CD4-positive, CD25-positive, alpha-beta regulatory T cell (primary cell): Measurements from ENCODE around the gene H6PD. TPM values are rescaled to one million over a fixed set of nuclear protein-coding genes. Genes with fewer than 3 reads are reported as not detected.

ENCODE experiments used
- ATAC-seq, 2 donors: fragments of 150-1000 bp; cut with Tn5 transposase; one replicate each; pipeline ENCODE4 v1.10.0; 2021; ENCODE audit warnings: low read depth in 2 of 2, moderate number of reproducible peaks in 2 of 2, moderate library complexity in 1 of 2
- DNase-seq, 3 donors: peaks; one replicate each; pipeline versions ENCODE4 v3.0.0 to v3.0.0-alpha.2; 2012 to 2022; ENCODE audit warnings: mixed read lengths in 1 of 3
- H3K27ac ChIP-seq: one replicate; pipeline ENCODE4 v1.7.0; 2013; ENCODE audit warnings: mild to moderate bottlenecking, low read length; ENCODE audit not compliant: insufficient read depth, poor library complexity, severe bottlenecking
- H3K27me3 ChIP-seq: one replicate; pipeline ENCODE4 v1.7.0; 2013; ENCODE audit warnings: low read length; ENCODE audit not compliant: control insufficient read depth, insufficient read depth
- H3K36me3 ChIP-seq: one replicate; pipeline ENCODE4 v1.7.0; 2013; ENCODE audit warnings: mild to moderate bottlenecking, low read length, moderate library complexity; ENCODE audit not compliant: control insufficient read depth, insufficient read depth
- H3K4me1 ChIP-seq: 2 replicates; pipeline ENCODE4 v1.7.0; 2013; ENCODE audit warnings: mild to moderate bottlenecking, low read length; ENCODE audit not compliant: insufficient read depth, control insufficient read depth, poor library complexity, severe bottlenecking
- H3K4me3 ChIP-seq: one replicate; pipeline ENCODE4 v1.7.0; 2013; ENCODE audit warnings: low read depth, mild to moderate bottlenecking, low read length, moderate library complexity
- H3K9me3 ChIP-seq, 2 experiments: 1 replicate in 1 of 2; 2 replicates in 1 of 2; pipeline ENCODE4 v1.7.0; 2013; ENCODE audit warnings: low read length in 2 of 2, mild to moderate bottlenecking in 1 of 2, moderate library complexity in 1 of 2; ENCODE audit not compliant: control insufficient read depth in 2 of 2
- H3K27ac Mint-ChIP-seq, 3 donors: one replicate each; pipeline ENCODE4 v1.8.0; 2020 to 2022; ENCODE audit warnings: mild to moderate bottlenecking in 3 of 3, mixed read lengths in 3 of 3, moderate library complexity in 2 of 3
- H3K27me3 Mint-ChIP-seq: one replicate; pipeline ENCODE4 v1.8.0; 2022; ENCODE audit warnings: mild to moderate bottlenecking, mixed read lengths
- H3K36me3 Mint-ChIP-seq: one replicate; pipeline ENCODE4 v1.8.0; 2020; ENCODE audit warnings: mixed read lengths
- H3K4me1 Mint-ChIP-seq, 4 donors: one replicate each; pipeline ENCODE4 v1.8.0; 2020 to 2022; ENCODE audit warnings: mixed read lengths in 4 of 4, mild to moderate bottlenecking in 1 of 4
- H3K4me3 Mint-ChIP-seq, 4 donors: one replicate each; pipeline ENCODE4 v1.8.0; 2020 to 2022; ENCODE audit warnings: mild to moderate bottlenecking in 4 of 4, mixed read lengths in 4 of 4, moderate library complexity in 3 of 4
- H3K9me3 Mint-ChIP-seq, 7 donors: one replicate each; pipeline ENCODE4 v1.8.0; 2020 to 2022; ENCODE audit warnings: mixed read lengths in 7 of 7, mild to moderate bottlenecking in 3 of 7, moderate library complexity in 2 of 7
- polyA plus RNA-seq, 4 donors: library from polyadenylated mRNA; unstranded; fragments of 300-500 nt; fragmentation: Illumina TruSeq; gene quantifications; one replicate each; pipeline ENCODE4 v1.2.3, GENCODE V29; 2021
- total RNA-seq: library from RNA; stranded (reverse); gene quantifications from one replicate; pipeline ENCODE4 v1.2.3, GENCODE V29; 2022

H6PD gene
- 19.4 TPM for total RNA-seq
- polyA plus RNA-seq, result 1 to 10 TPM; 7.8 to 10.0 (median 8.8) TPM

- peak within 1 kb of the TSS; percentile 72 for H3K27ac ChIP-seq
- H3K4me3 ChIP-seq, result peak within 1 kb of the TSS; percentile 82
- ATAC-seq, result peak; percentile 80
- peak within 1 kb of the TSS; percentile 90 to 97 (median 96) for H3K4me3 Mint-ChIP-seq
- H3K27ac Mint-ChIP-seq, result peak within 1 kb of the TSS; percentile 93 to 98 (median 97)
- peak; percentile 72 to 84 (median 74) for DNase-seq
- H3K9me3 ChIP-seq, result no peaks in the 10 kb centered on the region
- H3K27me3 ChIP-seq, result no peaks in the 10 kb centered on the region
- peaks cover 6% of the 10 kb centered on the region for H3K36me3 Mint-ChIP-seq
- peaks cover 19 to 42% (median 23%) of the 10 kb centered on the region in 4 donors for H3K4me1 Mint-ChIP-seq
- peaks cover 25% of the 10 kb centered on the region for H3K4me1 ChIP-seq
- H3K9me3 Mint-ChIP-seq, result no peaks in the 10 kb centered on the region
- H3K27me3 Mint-ChIP-seq, result no peaks in the 10 kb centered on the region
- no peaks in the 10 kb centered on the region for H3K36me3 ChIP-seq
Observed at GRCh38 chr1:9234223-9235095, at the start of gene H6PD. Gene H6PD, plus strand, starts transcription at chr1:9234774. Its CDS starts 10,161 bp downstream, at chr1:9244935.

GRCh38 chr1:9186082-9186859 lies 48.3 kb upstream of the H6PD start:
- no peak overlapping the region for H3K4me3 ChIP-seq
- H3K9me3 Mint-ChIP-seq, result peaks cover 0 to 2% (median 0%) of the 10 kb centered on the region in 7 donors
- H3K4me3 Mint-ChIP-seq, result no peak overlapping the region
- no peaks in the 10 kb centered on the region for H3K36me3 Mint-ChIP-seq
- peaks cover 33% of the 10 kb centered on the region for H3K27me3 Mint-ChIP-seq
- peaks cover 0 to 13% (median 7%) of the 10 kb centered on the region in 4 donors for H3K4me1 Mint-ChIP-seq
- DNase-seq (no peak), ATAC-seq (no peak)
- H3K36me3 ChIP-seq, result no peaks in the 10 kb centered on the region
- H3K9me3 ChIP-seq, result no peaks in the 10 kb centered on the region
- H3K4me1 ChIP-seq, result peaks cover 18% of the 10 kb centered on the region
- peaks cover 3% of the 10 kb centered on the region for H3K27me3 ChIP-seq
- no peak overlapping the region for H3K27ac Mint-ChIP-seq
- H3K27ac ChIP-seq, result no peak overlapping the region

GRCh38 chr1:9187004-9187403 lies 47.6 kb upstream of the H6PD start:
- peaks cover 34% of the 10 kb centered on the region for H3K27me3 Mint-ChIP-seq
- peaks cover 0 to 2% (median 0%) of the 10 kb centered on the region in 7 donors for H3K9me3 Mint-ChIP-seq
- ATAC-seq, result no peak
- H3K27ac Mint-ChIP-seq, result no peak overlapping the region
- Histone ChIP-seq H3K27ac (no peak overlapping the region), H3K9me3 (no peaks in the 10 kb centered on the region), H3K36me3 (no peaks in the 10 kb centered on the region), H3K4me3 (no peak overlapping the region), H3K27me3 (peaks cover 2% of the 10 kb centered on the region), H3K4me1 (peaks cover 10% of the 10 kb centered on the region)
- no peaks in the 10 kb centered on the region for H3K36me3 Mint-ChIP-seq
- DNase-seq, result no peak
- peaks cover 0 to 7% (median 3%) of the 10 kb centered on the region in 4 donors for H3K4me1 Mint-ChIP-seq
- no peak overlapping the region for H3K4me3 Mint-ChIP-seq

GRCh38 chr1:9190234-9190633 lies 44.3 kb upstream of the H6PD start:
- Histone ChIP-seq H3K9me3 (no peaks in the 10 kb centered on the region), H3K27ac (no peak overlapping the region), H3K27me3 (peaks cover 5% of the 10 kb centered on the region), H3K4me1 (no peaks in the 10 kb centered on the region), H3K36me3 (no peaks in the 10 kb centered on the region), H3K4me3 (no peak overlapping the region)
- Mint-ChIP-seq H3K27ac (no peak overlapping the region), H3K9me3 (peaks cover 0 to 2% (median 0%) of the 10 kb centered on the region in 7 donors), H3K4me3 (no peak overlapping the region), H3K4me1 (peaks cover 0 to 5% (median 0%) of the 10 kb centered on the region in 4 donors), H3K27me3 (peaks cover 37% of the 10 kb centered on the region), H3K36me3 (no peaks in the 10 kb centered on the region)
- DNase-seq, result no peak
- ATAC-seq, result no peak

- H3K4me1 Mint-ChIP-seq, result peaks cover 0 to 5% (median under 1%) of the 10 kb centered on the region in 4 donors
- H3K4me3 ChIP-seq, result no peak overlapping the region
- ATAC-seq (no peak), DNase-seq (no peak)
- H3K4me1 ChIP-seq, result peaks cover under 1% of the 10 kb centered on the region
- peaks cover 36% of the 10 kb centered on the region for H3K27me3 Mint-ChIP-seq
- peaks cover 5% of the 10 kb centered on the region for H3K27me3 ChIP-seq
- no peak overlapping the region for H3K27ac ChIP-seq
- no peaks in the 10 kb centered on the region for H3K9me3 ChIP-seq
- no peaks in the 10 kb centered on the region for H3K36me3 Mint-ChIP-seq
- H3K9me3 Mint-ChIP-seq, result peaks cover 0 to 2% (median 0%) of the 10 kb centered on the region in 7 donors
- no peak overlapping the region for H3K27ac Mint-ChIP-seq
- no peak overlapping the region for H3K4me3 Mint-ChIP-seq
- no peaks in the 10 kb centered on the region for H3K36me3 ChIP-seq
Observed at GRCh38 chr1:9191231-9191630, 43.3 kb upstream of the H6PD start.

GRCh38 chr1:9192578-9193232 lies 41.9 kb upstream of the H6PD start:
- Histone ChIP-seq H3K4me3 (no peak overlapping the region), H3K36me3 (no peaks in the 10 kb centered on the region), H3K27me3 (peaks cover 5% of the 10 kb centered on the region), H3K9me3 (no peaks in the 10 kb centered on the region), H3K4me1 (peaks cover 6% of the 10 kb centered on the region), H3K27ac (no peak overlapping the region)
- no peak for ATAC-seq
- no peaks in the 10 kb centered on the region for H3K36me3 Mint-ChIP-seq
- H3K27ac Mint-ChIP-seq, result no peak overlapping the region
- no peak for DNase-seq
- H3K9me3 Mint-ChIP-seq, result peaks cover 0 to 1% (median 0%) of the 10 kb centered on the region in 7 donors
- no peak overlapping the region for H3K4me3 Mint-ChIP-seq
- H3K27me3 Mint-ChIP-seq, result peaks cover 44% of the 10 kb centered on the region
- peaks cover 0 to 7% (median 6%) of the 10 kb centered on the region in 4 donors for H3K4me1 Mint-ChIP-seq

GRCh38 chr1:9193233-9193625 lies 41.3 kb upstream of the H6PD start:
- Mint-ChIP-seq H3K27ac (no peak overlapping the region), H3K4me3 (no peak overlapping the region), H3K36me3 (no peaks in the 10 kb centered on the region), H3K4me1 (peaks cover 0 to 7% (median 6%) of the 10 kb centered on the region in 4 donors), H3K9me3 (peaks cover 0 to 1% (median 0%) of the 10 kb centered on the region in 7 donors), H3K27me3 (peaks cover 49% of the 10 kb centered on the region)
- DNase-seq (no peak), ATAC-seq (no peak)
- Histone ChIP-seq H3K27me3 (peaks cover 5% of the 10 kb centered on the region), H3K36me3 (no peaks in the 10 kb centered on the region), H3K27ac (no peak overlapping the region), H3K4me3 (no peak overlapping the region), H3K4me1 (peaks cover 6% of the 10 kb centered on the region), H3K9me3 (no peaks in the 10 kb centered on the region)
